Psoas muscle (tissue), 8 donors: ENCODE results near the gene URM1. TPM values are rescaled to one million over a fixed set of nuclear protein-coding genes. Genes with fewer than 3 reads are reported as not detected.

Source experiments
- ATAC-seq, 4 donors: fragments of 200-7000 bp; cut with Tn5 transposase; one replicate each; pipeline ENCODE4 v1.9.1; 2020; ENCODE audit warnings: moderate library complexity in 3 of 4, mild to moderate bottlenecking in 2 of 4
- DNase-seq, 2 donors: peaks; one replicate each; pipeline ENCODE4 v3.0.0-alpha.2; 2020
- H3K27ac ChIP-seq: fragments of 200-600 bp; one replicate; pipeline ENCODE4 v1.8.0; 2022
- H3K27me3 ChIP-seq, 3 donors: fragments of 200-600 bp in 1 of 3; one replicate each; pipeline versions ENCODE4 v1.6.1 to v1.8.0; 2013 to 2022; ENCODE audit warnings: low read length in 2 of 3, mild to moderate bottlenecking in 2 of 3, moderate library complexity in 1 of 3; ENCODE audit not compliant: insufficient read depth in 3 of 3
- H3K36me3 ChIP-seq, 2 donors: fragments of 200-600 bp in 1 of 2; one replicate each; pipeline versions ENCODE4 v1.6.1 to v1.8.0; 2013 to 2022; ENCODE audit warnings: low read depth in 1 of 2, mild to moderate bottlenecking in 1 of 2, moderate library complexity in 1 of 2; ENCODE audit not compliant: insufficient read depth in 1 of 2
- H3K4me1 ChIP-seq: fragments of 200-600 bp; one replicate; pipeline ENCODE4 v1.8.0; 2022
- H3K4me3 ChIP-seq: fragments of 200-600 bp; one replicate; pipeline ENCODE4 v1.8.0; 2022; ENCODE audit warnings: mild to moderate bottlenecking
- H3K9me3 ChIP-seq: fragments of 200-600 bp; one replicate; pipeline ENCODE4 v1.8.0; 2022
- CTCF ChIP-seq: fragments of 200-600 bp; IDR thresholded peaks from one replicate; pipeline ENCODE4 v1.8.0; 2022; ENCODE audit warnings: antibody characterized with exemption
- WGBS, 3 donors: extraction: QIAGEN DNeasy Blood & Tissue Kit; methylation state at CpG; one replicate each; pipeline versions ENCODE4 v1.1.6 to v1.1.7; 2013; 5-methylcytosine and 5-hydroxymethylcytosine counted together
- intact Hi-C, 2 donors: fragments of 100-400 bp; cut with DNase I; formaldehyde crosslinking; loops; one replicate each; pipeline versions ENCODE4 v1.11.0 to v1.14.2; 2022
- polyA plus RNA-seq, 3 donors: library from polyadenylated mRNA; stranded (reverse); fragments of 200-250 nt; gene quantifications; one replicate each; pipeline ENCODE4 v1.2.3, GENCODE V29; 2013
- total RNA-seq, 4 donors: library from RNA; stranded (reverse); fragmentation: NEBNext Ultra II Directional in 2 of 4; extraction: Animal tissue kit (Norgen Biotek cat#: 25700) in 2 of 4; gene quantifications; one replicate each; pipeline versions ENCODE4 v1.2.1 to v1.2.4, GENCODE V29; 2021 to 2023
- donor health status: healthy with polysubstance abuse.
- donor health status: DM: no; HTN: no; CAD: no; lungs with moderate emphysema.
- donor health status: Bipolar disorder and iron deficiency.
- donor health status: healthy.
- donor health status: DM: yes; HTN: yes; CAD: no.
- donor health status: DM: no; HTN: no; CAD: no.
- donor health status: DM: no; HTN: no; CAD: no.
- donor health status: DM: yes; HTN: yes; CAD: no.

Gene URM1
- total and polyA plus RNA-seq, 7 donors, result 34.5 to 111 (median 57.9) TPM

- H3K9me3 ChIP-seq, result no peaks in the 10 kb centered on the region
- H3K4me3 ChIP-seq, result no peak overlapping the region
- WGBS, 3 donors, result 91 to 94% (median 93%) methylated on average over 28 of the region's 28 CpGs
- H3K27ac ChIP-seq, result no peak overlapping the region
- no peak for TF ChIP-seq CTCF
- no peak for DNase-seq
- H3K27me3 ChIP-seq, result no peaks in the 10 kb centered on the region
- H3K4me1 ChIP-seq, result peaks cover 7% of the 10 kb centered on the region
- peaks cover 2 to 82% of the 10 kb centered on the region in 2 donors for H3K36me3 ChIP-seq
- intact Hi-C loops, result loop anchor here in 1 of 2 donors (5.0 kb wide), 1 partner anchor 48 kb away; no protein-coding TSS in a partner anchor
- no peak for ATAC-seq
Observed at GRCh38 chr9:128344931-128345605, 26.1 kb upstream of the URM1 start.

DNA sequence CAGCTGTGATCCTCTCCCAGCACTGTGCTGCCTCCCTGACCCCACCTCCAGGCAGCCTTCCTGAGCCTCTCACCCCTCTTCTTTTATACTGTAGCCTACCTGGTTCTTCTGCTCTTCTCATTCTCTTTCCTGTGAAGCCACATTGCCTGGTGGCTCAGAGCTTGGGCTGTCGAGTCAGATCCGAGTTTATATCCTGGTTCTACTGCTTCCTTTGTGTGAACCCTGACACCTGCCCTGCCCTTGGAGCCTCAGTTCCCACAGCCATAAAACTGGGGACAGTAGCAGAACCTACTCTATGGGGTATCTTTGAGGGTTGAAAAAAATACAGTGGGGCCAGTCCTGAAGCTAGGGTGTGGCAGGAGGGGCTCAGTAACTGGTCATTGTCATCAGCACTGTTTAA lies 22.0 kb upstream of the URM1 start:
- Histone ChIP-seq H3K36me3 (peaks cover 6 to 92% of the 10 kb centered on the region in 2 donors), H3K27me3 (no peaks in the 10 kb centered on the region), H3K27ac (no peak overlapping the region), H3K4me3 (no peak overlapping the region), H3K9me3 (no peaks in the 10 kb centered on the region), H3K4me1 (no peaks in the 10 kb centered on the region)
- DNase-seq (no peak), ATAC-seq (no peak)
- TF ChIP-seq CTCF, result no peak
- intact Hi-C loops, result no loop called here
- WGBS, 3 donors, result 76 to 85% (median 82%) methylated on average over 2 of the region's 2 CpGs

DNA sequence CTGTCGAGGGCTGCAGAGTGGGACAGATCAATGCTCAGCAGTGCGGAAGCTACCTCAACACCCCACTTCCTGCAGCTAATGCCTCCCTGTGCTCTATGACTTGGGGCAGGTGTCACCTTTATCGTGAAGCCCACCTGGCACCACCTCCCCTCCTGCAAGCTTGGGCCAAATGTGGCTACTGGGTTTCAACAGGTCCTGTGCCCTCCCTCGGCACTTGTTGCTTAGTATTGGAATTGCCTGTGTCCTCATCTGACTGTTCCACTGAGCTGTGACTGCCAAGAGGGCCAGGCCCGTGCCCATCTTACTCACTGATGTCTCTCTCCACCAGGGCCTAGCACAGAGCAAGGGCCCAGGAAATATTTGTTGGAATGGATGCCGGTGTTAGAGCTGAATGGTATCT lies 21.4 kb upstream of the URM1 start:
- peaks cover 6 to 92% of the 10 kb centered on the region in 2 donors for H3K36me3 ChIP-seq

DNA sequence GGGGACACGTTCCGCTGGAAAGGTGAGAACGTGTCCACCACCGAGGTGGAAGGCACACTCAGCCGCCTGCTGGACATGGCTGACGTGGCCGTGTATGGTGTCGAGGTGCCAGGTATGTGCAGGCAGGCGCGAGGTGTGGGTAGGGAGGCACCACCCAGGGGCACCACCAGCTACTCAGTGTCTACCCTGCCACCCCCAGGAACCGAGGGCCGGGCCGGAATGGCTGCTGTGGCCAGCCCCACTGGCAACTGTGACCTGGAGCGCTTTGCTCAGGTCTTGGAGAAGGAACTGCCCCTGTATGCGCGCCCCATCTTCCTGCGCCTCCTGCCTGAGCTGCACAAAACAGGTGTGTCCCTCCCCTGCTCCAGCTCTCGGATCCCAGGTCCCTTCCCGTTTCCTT lies 15.7 kb upstream of the URM1 start:
- H3K4me3 ChIP-seq, result no peak overlapping the region
- H3K27ac ChIP-seq, result no peak overlapping the region
- no peak for TF ChIP-seq CTCF
- H3K4me1 ChIP-seq, result no peaks in the 10 kb centered on the region
- no peak for DNase-seq
- WGBS, 3 donors, result 94 to 96% (median 94%) methylated on average over 19 of the region's 19 CpGs
- ATAC-seq, result no peak
- peaks cover 7 to 85% of the 10 kb centered on the region in 2 donors for H3K36me3 ChIP-seq
- no peaks in the 10 kb centered on the region for H3K27me3 ChIP-seq
- no peaks in the 10 kb centered on the region for H3K9me3 ChIP-seq
- intact Hi-C loops, result no loop called here

More for the DNA sequence above, 21.4 kb upstream of the URM1 start:
- H3K27ac ChIP-seq, result no peak overlapping the region
- ATAC-seq (no peak), DNase-seq (no peak)
- WGBS, 3 donors, result 86 to 93% (median 89%) methylated on average over 6 of the region's 6 CpGs
- no peaks in the 10 kb centered on the region for H3K27me3 ChIP-seq
- TF ChIP-seq CTCF, result no peak
- intact Hi-C loops, result no loop called here
- no peaks in the 10 kb centered on the region for H3K4me1 ChIP-seq
- no peaks in the 10 kb centered on the region for H3K9me3 ChIP-seq
- no peak overlapping the region for H3K4me3 ChIP-seq

GRCh38 chr9:128358090-128358489 lies 13.1 kb upstream of the URM1 start:
- no peaks in the 10 kb centered on the region for H3K9me3 ChIP-seq
- H3K27ac ChIP-seq, result no peak overlapping the region
- H3K4me3 ChIP-seq, result no peak overlapping the region
- TF ChIP-seq CTCF, result no peak
- peaks cover 14% of the 10 kb centered on the region for H3K4me1 ChIP-seq
- H3K27me3 ChIP-seq, result no peaks in the 10 kb centered on the region
- peaks cover 6 to 63% of the 10 kb centered on the region in 2 donors for H3K36me3 ChIP-seq
- intact Hi-C loops, result no loop called here
- no peak for ATAC-seq
- 60 to 64% (median 63%) methylated on average over 8 of the region's 8 CpGs for WGBS, 3 donors
- DNase-seq, result no peak
